Cardiac septum (tissue), 1 donor: ENCODE data around the gene SYNGR3. TPM values are rescaled to one million over a fixed set of nuclear protein-coding genes. Genes with fewer than 3 reads are reported as not detected.

ENCODE experiments used
- DNase-seq: peaks from one replicate; pipeline ENCODE4 v3.0.0-alpha.2; 2020; ENCODE audit warnings: low spot score
- intact Hi-C: fragments of 100-400 bp; cut with DNase I; formaldehyde crosslinking; loops from one replicate; pipeline ENCODE4 v1.14.0; 2022
- total RNA-seq: library from RNA; stranded (reverse); fragmentation: NEBNext Ultra II Directional; extraction: Animal tissue kit (Norgen Biotek cat#: 25700); gene quantifications from one replicate; pipeline ENCODE4 v1.2.1, GENCODE V29; 2021
- donor health status: DM: no; HTN: no; CAD: no.

The SYNGR3 gene
- total RNA-seq, 1 donor from 2014 or later: 1.8 TPM

GRCh38 chr16:1974157-1975070 lies 15.4 kb upstream of the SYNGR3 start:
- intact Hi-C loops: no loop called here
- DNase-seq: no peak

- no peak for DNase-seq
- intact Hi-C loops: no loop called here
Measured at GRCh38 chr16:1975432-1976215, 14.1 kb upstream of the SYNGR3 start.

- no peak for DNase-seq
- intact Hi-C loops: no loop called here
Measured at GRCh38 chr16:1976216-1976520, 13.6 kb upstream of the SYNGR3 start.

GRCh38 chr16:1976951-1977874 lies 12.6 kb upstream of the SYNGR3 start:
- no peak for DNase-seq
- intact Hi-C loops: no loop called here

- intact Hi-C loops: no loop called here
- no peak for DNase-seq
Measured at GRCh38 chr16:1977875-1978268, 11.9 kb upstream of the SYNGR3 start.

GRCh38 chr16:1978476-1979120 lies 11.2 kb upstream of the SYNGR3 start:
- DNase-seq: no peak
- intact Hi-C loops: no loop called here

GRCh38 chr16:1979271-1980029 lies 10.3 kb upstream of the SYNGR3 start:
- no peak for DNase-seq
- intact Hi-C loops: no loop called here

- intact Hi-C loops: no loop called here
- no peak for DNase-seq
Measured at GRCh38 chr16:1980030-1980769, 9.6 kb upstream of the SYNGR3 start.

- intact Hi-C loops: no loop called here
Measured at GRCh38 chr16:1980770-1981087, 9.0 kb upstream of the SYNGR3 start.

GRCh38 chr16:1981398-1981836 lies 8.4 kb upstream of the SYNGR3 start, which contains the start of gene NOXO1:
Gene NOXO1 (minus strand): TSS chr16:1981469. CDS start chr16:1981179, 290 bp downstream.
- DNase-seq: no peak
- intact Hi-C loops: no loop called here

More at GRCh38 chr16:1980770-1981087, 9.0 kb upstream of the SYNGR3 start:
- no peak for DNase-seq

- intact Hi-C loops: no loop called here
- no peak for DNase-seq
Measured at GRCh38 chr16:1982013-1982433, 7.7 kb upstream of the SYNGR3 start.

GRCh38 chr16:1982991-1983543 lies 6.7 kb upstream of the SYNGR3 start:
- no peak for DNase-seq
- intact Hi-C loops: no loop called here

- DNase-seq: peak; percentile 95
- intact Hi-C loops: no loop called here
Measured at GRCh38 chr16:1983544-1984346, 6.0 kb upstream of the SYNGR3 start, which contains the start of gene GFER. Gene GFER (plus strand): TSS chr16:1984193. CDS start chr16:1984219, 26 bp downstream.

GRCh38 chr16:1984347-1985225 lies 5.2 kb upstream of the SYNGR3 start:
- intact Hi-C loops: no loop called here
- DNase-seq: no peak

GRCh38 chr16:1985466-1986150 lies 4.2 kb upstream of the SYNGR3 start:
- no peak for DNase-seq
- intact Hi-C loops: no loop called here
